GM23248 (cell line): Measurements from ENCODE around the gene PDGFB. TPM values are rescaled to one million over a fixed set of nuclear protein-coding genes. Genes with fewer than 3 reads are reported as not detected.

Experiments
- DNase-seq: peaks from one replicate; pipeline ENCODE4 v3.0.0-alpha.2; 2015
- H2AFZ ChIP-seq: fragments of 200-600 bp; sonication (generic); 2 replicates; pipeline ENCODE4 v1.6.1; 2016; ENCODE audit warnings: antibody characterized with exemption
- H3F3A ChIP-seq: fragments of 200-600 bp; sonication (generic); 2 replicates; pipeline ENCODE4 v1.6.1; 2016; ENCODE audit warnings: mild to moderate bottlenecking, antibody characterized with exemption, mixed run types; ENCODE audit not compliant: insufficient read depth
- H3K27ac ChIP-seq: fragments of 200-600 bp; sonication (generic); 2 replicates; pipeline ENCODE4 v1.5.1; 2016; ENCODE audit warnings: mild to moderate bottlenecking
- H3K27me3 ChIP-seq: fragments of 200-600 bp; sonication (generic); replicated peaks from 2 replicates; pipeline ENCODE4 v1.6.1; 2016; ENCODE audit warnings: mild to moderate bottlenecking; ENCODE audit not compliant: insufficient read depth
- H3K36me3 ChIP-seq: fragments of 200-600 bp; sonication (generic); 2 replicates; pipeline ENCODE4 v1.6.1; 2016; ENCODE audit warnings: low read depth, mild to moderate bottlenecking
- H3K4me1 ChIP-seq: fragments of 200-600 bp; sonication (generic); 2 replicates; pipeline ENCODE4 v1.6.1; 2016; ENCODE audit warnings: mild to moderate bottlenecking; ENCODE audit not compliant: insufficient read depth
- H3K4me2 ChIP-seq: fragments of 200-600 bp; sonication (generic); one replicate; pipeline ENCODE4 v1.6.1; 2016; ENCODE audit warnings: mild to moderate bottlenecking; ENCODE audit not compliant: unreplicated experiment
- H3K4me3 ChIP-seq: fragments of 200-600 bp; sonication (generic); 2 replicates; pipeline ENCODE4 v1.5.1; 2016; ENCODE audit warnings: mild to moderate bottlenecking
- H3K79me2 ChIP-seq: fragments of 200-600 bp; sonication (generic); 2 replicates; pipeline ENCODE4 v1.6.1; 2016; ENCODE audit warnings: mild to moderate bottlenecking; ENCODE audit not compliant: insufficient read depth
- H3K9ac ChIP-seq: fragments of 200-600 bp; sonication (generic); 2 replicates; pipeline ENCODE4 v1.6.1; 2016; ENCODE audit warnings: mild to moderate bottlenecking
- H3K9me2 ChIP-seq: fragments of 200-600 bp; sonication (generic); 2 replicates; pipeline ENCODE4 v1.6.1; 2016; ENCODE audit warnings: mixed run types, mild to moderate bottlenecking, moderate library complexity; ENCODE audit not compliant: insufficient read depth
- H3K9me3 ChIP-seq: fragments of 200-600 bp; sonication (generic); one replicate; pipeline ENCODE4 v1.6.1; 2017; ENCODE audit warnings: low read depth
- H4K20me1 ChIP-seq: fragments of 200-600 bp; sonication (generic); 2 replicates; pipeline ENCODE4 v1.6.0; 2016; ENCODE audit not compliant: insufficient read depth
- EZH2 ChIP-seq: fragments of 200-600 bp; sonication (generic); IDR thresholded peaks from 2 replicates; pipeline ENCODE4 v1.6.1; 2018; ENCODE audit warnings: antibody characterized with exemption, mild to moderate bottlenecking; ENCODE audit not compliant: insufficient read depth, poor library complexity, severe bottlenecking
- EZH2phosphoT487 ChIP-seq: fragments of 200-600 bp; sonication (generic); IDR thresholded peaks from 2 replicates; pipeline ENCODE4 v1.6.1; 2018; ENCODE audit warnings: antibody characterized with exemption, moderate library complexity, mild to moderate bottlenecking, low read depth; ENCODE audit not compliant: insufficient read depth
- WGBS, 2 experiments: methylation state at CpG; one replicate each; pipeline ENCODE4 v1.1.6; 2015 to 2017; ENCODE audit warnings: low lambda C conversion rate in 2 of 2, low coverage in 1 of 2; ENCODE audit errors: missing lambda C conversion rate in 2 of 2; 5-methylcytosine and 5-hydroxymethylcytosine counted together
- in situ Hi-C: fragments of 300-500 bp; cut with MboI; formaldehyde crosslinking; loops from 2 replicates; pipeline ENCODE4 v1.15.0; 2020
- polyA plus RNA-seq: library from polyadenylated mRNA; unstranded; fragments of >200 nt; fragmentation: Nextera tagmentation; extraction: Ambion mirVana; gene quantifications from 2 replicates; pipeline ENCODE4 v1.2.1, GENCODE V29; 2016
- total RNA-seq: library from RNA; depleted of rRNA; stranded (reverse); fragments of >200 nt; shearing (Covaris generic); gene quantifications from 2 replicates; pipeline ENCODE4 v1.2.3, GENCODE V29; 2014

The PDGFB gene
- total and polyA plus RNA-seq, 2 experiments from 2014 or later: 0.14 TPM; not detected in 1

- Histone ChIP-seq H3K36me3 (no peaks in the 10 kb centered on the region), H3K4me1 (peaks cover 3% of the 10 kb centered on the region; the same call in 1 of the 2 replicates), H4K20me1 (no peaks in the 10 kb centered on the region), H3K79me2 (no peaks in the 10 kb centered on the region), H3K9me2 (no peaks in the 10 kb centered on the region), H3K4me2 (no peak overlapping the region), H3F3A (no peaks in the 10 kb centered on the region), H3K9me3 (no peaks in the 10 kb centered on the region), H3K4me3 (no peak overlapping the region), H2AFZ (no peak overlapping the region), H3K9ac (no peak overlapping the region), H3K27me3 (no peaks in the 10 kb centered on the region), H3K27ac (no peak overlapping the region)
- in situ Hi-C loops: no loop called here
- WGBS, 2 experiments: 87 to 89% methylated on average over 23 of the region's 27 CpGs
- TF ChIP-seq EZH2 (no peak), EZH2phosphoT487 (no peak)
- DNase-seq: no peak
Observed at GRCh38 chr22:39283322-39284141, 38.8 kb upstream of the PDGFB start.

- 84 to 87% methylated on average over 9 of the region's 9 CpGs for WGBS, 2 experiments
- Histone ChIP-seq H3K9me3 (no peaks in the 10 kb centered on the region), H3K79me2 (no peaks in the 10 kb centered on the region), H3F3A (no peaks in the 10 kb centered on the region), H4K20me1 (no peaks in the 10 kb centered on the region), H2AFZ (no peak overlapping the region), H3K4me3 (no peak overlapping the region), H3K27me3 (no peaks in the 10 kb centered on the region), H3K36me3 (no peaks in the 10 kb centered on the region), H3K4me1 (peaks cover 10% of the 10 kb centered on the region; the same call in 1 of the 2 replicates), H3K9ac (no peak overlapping the region), H3K4me2 (no peak overlapping the region), H3K27ac (no peak overlapping the region), H3K9me2 (no peaks in the 10 kb centered on the region)
- DNase-seq: no peak
- in situ Hi-C loops: no loop called here
- TF ChIP-seq EZH2 (no peak), EZH2phosphoT487 (no peak)
Observed at GRCh38 chr22:39282645-39283321, 38.0 kb upstream of the PDGFB start.

DNA sequence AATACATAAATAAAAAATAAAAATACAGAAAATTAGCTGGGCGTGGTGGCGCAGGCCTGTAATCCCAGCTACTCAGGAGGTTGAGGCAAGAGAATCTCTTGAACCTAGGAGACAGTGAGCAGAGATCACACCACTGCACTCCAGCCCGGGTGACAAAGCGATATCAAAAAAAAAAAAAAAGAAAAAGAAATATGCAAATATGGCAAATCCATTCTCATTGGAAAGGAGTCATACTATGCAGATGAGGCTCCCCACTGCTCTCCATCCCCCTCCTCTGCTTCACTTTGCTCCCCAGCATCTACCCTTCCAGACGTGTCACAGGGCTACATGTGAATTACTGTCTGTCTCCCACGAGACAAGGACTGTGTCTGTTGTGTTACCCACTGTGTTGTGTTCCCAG, 36.3 kb upstream of the PDGFB start:
- in situ Hi-C loops: no loop called here
- Histone ChIP-seq H3K27me3 (no peaks in the 10 kb centered on the region), H3K79me2 (no peaks in the 10 kb centered on the region), H3K36me3 (no peaks in the 10 kb centered on the region), H2AFZ (no peak overlapping the region), H3K4me1 (peaks cover 14% of the 10 kb centered on the region; the same call in 1 of the 2 replicates), H3K9me2 (no peaks in the 10 kb centered on the region), H3K9ac (no peak overlapping the region), H3K4me3 (no peak overlapping the region), H3F3A (peaks cover 6% of the 10 kb centered on the region; the same call in 1 of the 2 replicates), H4K20me1 (no peaks in the 10 kb centered on the region), H3K4me2 (no peak overlapping the region), H3K27ac (no peak overlapping the region), H3K9me3 (no peaks in the 10 kb centered on the region)
- TF ChIP-seq EZH2 (no peak), EZH2phosphoT487 (no peak)
- 84 to 89% methylated on average over 6 of the region's 6 CpGs for WGBS, 2 experiments
- no peak for DNase-seq

GRCh38 chr22:39280250-39280649, 35.5 kb upstream of the PDGFB start:
- in situ Hi-C loops: no loop called here
- H4K20me1 ChIP-seq: no peaks in the 10 kb centered on the region
- H2AFZ ChIP-seq: no peak overlapping the region
- H3K4me2 ChIP-seq: no peak overlapping the region
- H3K27me3 ChIP-seq: no peaks in the 10 kb centered on the region
- no peaks in the 10 kb centered on the region for H3K9me3 ChIP-seq
- TF ChIP-seq EZH2phosphoT487 (no peak), EZH2 (no peak)
- peaks cover 6% of the 10 kb centered on the region; the same call in 1 of the 2 replicates for H3F3A ChIP-seq
- H3K9me2 ChIP-seq: no peaks in the 10 kb centered on the region
- no peaks in the 10 kb centered on the region for H3K79me2 ChIP-seq
- 85 to 89% methylated on average over 6 to 7 of the region's 7 CpGs for WGBS, 2 experiments
- H3K4me3 ChIP-seq: no peak overlapping the region
- H3K27ac ChIP-seq: no peak overlapping the region
- DNase-seq: no peak
- H3K9ac ChIP-seq: no peak overlapping the region
- H3K4me1 ChIP-seq: peaks cover 14% of the 10 kb centered on the region; the same call in 1 of the 2 replicates
- no peaks in the 10 kb centered on the region for H3K36me3 ChIP-seq
